GM19099 (cell line): ENCODE measurements around the gene ATP6V1E1.

ENCODE experiments used
- POLR2A ChIP-seq: IDR thresholded peaks from 3 replicates; pipeline ENCODE4 v1.6.1; 2011; ENCODE audit warnings: low read depth; ENCODE audit not compliant: insufficient read length; ENCODE audit errors: extremely low read depth

Gene ATP6V1E1

DNA sequence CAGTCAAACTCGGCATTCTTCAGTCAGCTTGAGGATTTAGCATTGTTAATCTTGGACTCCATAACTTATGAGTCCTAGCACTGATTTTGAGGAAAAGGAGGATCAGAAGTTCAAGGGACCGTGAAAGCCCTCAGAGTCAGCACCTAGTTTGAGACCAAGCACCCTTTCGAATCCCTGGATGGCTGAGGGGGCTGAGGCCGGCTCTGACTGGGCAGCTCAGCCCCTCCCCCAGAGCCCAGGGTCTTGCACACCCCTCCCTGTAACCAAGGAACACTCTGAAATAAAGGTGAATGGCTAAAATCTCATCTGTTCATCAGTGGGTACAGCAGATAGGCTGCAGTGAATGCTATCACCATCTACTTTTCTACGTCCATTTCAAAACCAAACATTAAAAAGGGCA is 38.0 kb downstream of the ATP6V1E1 start:
- no peak for TF ChIP-seq POLR2A

DNA sequence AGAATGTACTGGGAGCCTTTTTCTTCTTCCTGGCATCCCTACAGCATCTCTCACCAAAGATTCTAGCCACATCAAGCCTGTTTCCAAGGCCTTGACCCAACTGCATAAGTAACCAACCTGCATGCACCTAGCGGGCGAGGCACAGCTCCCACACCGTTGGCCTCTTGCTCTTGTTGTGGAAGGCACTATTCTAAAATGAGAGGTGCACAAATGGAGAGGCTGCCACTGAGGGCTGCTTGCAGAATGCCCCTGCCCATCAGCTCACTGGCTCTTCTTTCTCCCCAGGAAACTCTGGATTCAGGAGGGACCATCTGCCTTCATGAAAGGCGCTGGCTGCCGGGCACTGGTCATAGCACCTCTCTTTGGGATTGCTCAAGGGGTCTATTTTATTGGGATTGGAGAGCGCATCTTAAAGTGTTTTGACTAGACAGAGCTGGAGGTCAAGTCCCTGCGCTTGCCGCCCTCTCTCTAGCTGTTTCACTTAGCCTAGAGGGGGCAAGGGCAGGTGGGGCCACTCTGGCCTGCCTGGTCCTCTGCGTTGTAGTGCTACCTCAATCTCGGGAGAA is 38.7 kb downstream of the ATP6V1E1 start:
- no peak for TF ChIP-seq POLR2A

DNA sequence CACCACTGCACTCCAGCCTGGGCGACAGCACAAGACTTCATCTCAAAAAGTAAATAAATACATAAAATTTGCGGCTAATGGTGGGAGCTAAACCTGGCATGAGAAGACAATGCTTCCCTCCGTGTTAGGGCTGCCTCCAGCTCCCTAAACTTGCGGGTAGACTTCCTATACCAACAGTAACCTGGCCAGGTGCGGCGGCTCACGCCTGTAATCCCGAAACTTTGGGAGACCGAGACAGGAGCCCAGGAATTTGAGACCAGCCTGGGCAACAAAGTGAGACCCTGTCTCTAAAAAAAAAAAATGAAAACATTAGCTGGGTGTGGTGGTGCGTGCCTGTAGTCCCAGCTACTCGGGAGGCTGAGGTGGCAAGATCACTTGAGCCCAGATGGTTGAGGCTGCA is 39.9 kb downstream of the ATP6V1E1 start:
- TF ChIP-seq POLR2A = no peak

DNA sequence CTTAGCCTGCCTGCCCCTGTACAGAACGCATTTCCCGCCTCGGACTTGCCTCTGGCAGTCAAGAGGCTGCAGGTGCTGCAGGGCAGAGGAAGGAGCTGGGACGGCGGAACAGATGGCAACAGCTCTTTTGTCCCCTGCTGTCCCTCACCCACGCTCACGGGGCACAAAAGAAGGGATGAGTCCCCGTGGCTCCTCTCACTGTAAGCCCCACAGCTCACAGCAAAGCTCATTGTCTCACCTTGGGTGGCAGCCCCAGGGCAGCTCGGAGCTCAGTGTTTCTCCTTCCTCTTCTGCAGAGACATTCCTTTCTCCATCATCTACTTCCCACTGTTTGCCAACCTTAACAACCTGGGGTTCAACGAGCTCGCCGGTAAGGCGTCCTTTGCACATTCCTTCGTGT is 40.9 kb downstream of the ATP6V1E1 start:
- no peak for TF ChIP-seq POLR2A

DNA sequence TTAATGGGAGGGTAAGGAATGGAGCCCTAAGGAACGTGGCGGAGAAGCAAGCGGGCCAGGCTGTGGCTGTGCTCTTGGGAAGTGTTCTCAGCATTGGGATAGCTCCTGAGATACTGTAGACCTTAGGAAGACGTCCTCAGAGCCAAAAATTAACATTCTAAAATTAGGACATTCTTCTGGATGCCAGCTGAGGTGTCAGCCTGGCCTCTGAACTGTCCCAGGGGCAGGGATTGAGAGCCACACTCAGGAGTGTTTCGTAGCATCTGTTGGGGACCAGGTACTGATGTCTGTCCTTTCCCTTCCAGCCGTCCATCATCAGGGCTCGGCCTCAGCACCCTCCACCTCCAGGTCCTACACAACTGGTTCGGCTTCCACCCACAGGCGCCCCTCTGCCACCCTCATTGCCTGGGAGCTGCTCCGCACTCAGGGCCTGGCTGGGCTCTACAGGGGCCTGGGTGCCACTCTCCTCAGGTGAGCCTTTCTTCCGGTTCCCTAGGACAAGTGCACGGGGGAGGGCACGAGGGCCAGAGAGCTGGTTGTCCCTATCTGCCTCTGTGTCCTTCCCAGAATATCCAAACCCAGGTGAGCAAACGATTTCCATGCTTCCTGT is 41.6 kb downstream of the ATP6V1E1 start:
- no peak for TF ChIP-seq POLR2A

DNA sequence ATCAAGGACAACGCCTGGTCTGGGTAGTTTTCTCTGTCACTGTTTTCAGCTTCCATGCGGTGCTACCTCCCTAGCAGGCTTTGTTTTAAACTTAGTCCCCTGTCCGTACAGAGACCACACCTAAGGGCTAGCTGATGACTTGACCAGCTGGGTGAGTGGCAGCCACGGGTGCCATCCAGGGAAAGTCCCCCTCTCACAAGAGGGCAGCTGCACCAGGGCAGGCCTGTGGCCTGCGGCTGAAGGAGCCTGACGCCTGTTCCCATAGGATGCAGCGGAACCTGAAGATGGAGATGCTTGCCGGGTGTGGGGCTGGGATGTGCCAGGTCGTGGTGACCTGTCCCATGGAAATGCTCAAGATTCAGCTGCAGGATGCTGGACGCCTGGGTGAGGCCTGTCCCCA is 45.4 kb downstream of the ATP6V1E1 start:
- TF ChIP-seq POLR2A = no peak

DNA sequence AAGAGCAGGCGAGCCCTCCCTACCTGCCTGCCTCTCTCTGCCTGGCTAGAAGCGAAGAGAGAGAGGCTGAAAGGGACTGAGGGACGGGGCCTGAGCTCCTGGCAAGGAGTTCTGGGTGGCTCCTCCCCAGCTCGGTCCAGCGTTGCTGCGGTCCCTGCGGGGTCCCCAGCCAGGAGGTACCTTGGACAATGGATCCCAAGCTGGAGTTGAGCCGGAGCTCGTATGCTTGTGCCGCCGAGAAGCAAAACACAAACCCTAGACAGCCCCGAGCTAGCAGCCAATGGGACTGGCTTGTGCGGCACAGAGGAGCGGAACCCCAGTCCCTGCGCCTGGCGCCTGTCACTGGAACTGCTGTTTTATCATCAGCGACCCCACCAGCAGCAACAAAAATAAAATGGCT is 46.9 kb downstream of the ATP6V1E1 start:
- no peak for TF ChIP-seq POLR2A

DNA sequence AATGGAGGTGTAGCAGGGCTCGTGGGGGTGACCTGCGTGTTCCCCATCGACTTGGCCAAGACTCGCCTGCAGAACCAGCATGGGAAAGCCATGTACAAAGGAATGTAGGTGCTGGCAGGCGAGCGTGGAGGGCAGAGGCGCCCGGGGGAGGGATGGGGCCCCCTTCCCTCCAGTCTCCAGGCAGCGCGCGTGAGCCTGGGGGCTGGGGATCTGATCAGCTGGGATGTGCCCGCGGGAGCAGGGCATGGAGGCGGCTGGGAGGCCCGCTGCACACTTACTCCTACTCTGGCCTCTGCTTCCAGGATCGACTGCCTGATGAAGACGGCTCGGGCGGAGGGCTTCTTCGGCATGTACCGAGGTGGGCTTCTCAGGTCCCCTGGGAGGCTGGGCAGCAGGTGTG is 47.5 kb downstream of the ATP6V1E1 start:
- TF ChIP-seq POLR2A = no peak

DNA sequence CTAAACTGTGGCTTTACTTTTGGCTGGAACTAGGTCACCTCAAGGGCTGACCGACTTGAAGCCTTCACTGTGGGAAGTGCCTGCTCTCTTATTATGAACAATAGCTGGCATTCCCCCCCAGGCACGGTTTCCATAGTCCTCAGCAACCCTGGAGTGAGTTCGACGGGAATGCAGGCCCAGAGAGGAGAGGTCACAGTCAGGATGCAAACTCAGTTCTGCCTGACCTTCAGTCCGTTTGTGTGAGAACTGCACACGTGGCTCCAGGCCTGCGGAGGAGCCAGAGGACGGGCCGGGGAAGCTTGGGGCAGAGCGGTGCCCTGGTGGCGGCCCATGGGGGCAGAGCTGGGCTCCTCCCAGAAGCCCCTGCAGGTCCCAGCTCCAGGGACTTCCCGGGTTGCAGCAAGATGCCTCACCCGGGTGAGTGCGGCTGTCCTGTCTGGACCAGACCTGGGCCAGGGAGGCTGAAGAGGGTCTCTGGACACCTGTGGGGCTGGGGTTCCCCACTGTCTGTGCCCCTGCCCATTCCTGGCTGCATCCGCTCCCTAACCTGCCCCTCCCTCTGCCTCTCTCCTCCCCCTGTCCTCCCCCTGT is 48.0 kb downstream of the ATP6V1E1 start:
- no peak for TF ChIP-seq POLR2A

DNA sequence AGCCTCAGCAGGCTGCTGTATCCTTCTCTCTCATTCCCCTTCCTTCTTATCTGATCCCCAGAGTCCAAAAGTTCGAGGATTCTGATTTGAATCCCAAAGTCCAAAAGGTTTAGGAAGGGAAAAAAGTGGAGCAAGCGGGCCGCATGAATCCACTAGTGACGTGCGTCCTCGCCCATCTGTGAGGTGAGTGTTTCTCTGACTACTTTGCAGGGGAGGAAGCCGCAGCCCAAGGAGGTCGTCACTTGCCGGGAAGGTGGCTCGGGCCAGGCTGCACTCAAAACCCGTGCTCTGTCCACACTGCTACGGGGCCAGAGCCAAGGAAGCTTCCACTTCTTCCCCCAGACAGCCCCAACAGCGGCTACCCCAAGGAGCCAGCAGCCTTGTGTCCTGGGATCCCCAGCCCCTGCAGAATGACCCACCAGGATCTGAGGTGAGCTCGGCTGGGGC is 49.0 kb downstream of the ATP6V1E1 start:
- no peak for TF ChIP-seq POLR2A

DNA sequence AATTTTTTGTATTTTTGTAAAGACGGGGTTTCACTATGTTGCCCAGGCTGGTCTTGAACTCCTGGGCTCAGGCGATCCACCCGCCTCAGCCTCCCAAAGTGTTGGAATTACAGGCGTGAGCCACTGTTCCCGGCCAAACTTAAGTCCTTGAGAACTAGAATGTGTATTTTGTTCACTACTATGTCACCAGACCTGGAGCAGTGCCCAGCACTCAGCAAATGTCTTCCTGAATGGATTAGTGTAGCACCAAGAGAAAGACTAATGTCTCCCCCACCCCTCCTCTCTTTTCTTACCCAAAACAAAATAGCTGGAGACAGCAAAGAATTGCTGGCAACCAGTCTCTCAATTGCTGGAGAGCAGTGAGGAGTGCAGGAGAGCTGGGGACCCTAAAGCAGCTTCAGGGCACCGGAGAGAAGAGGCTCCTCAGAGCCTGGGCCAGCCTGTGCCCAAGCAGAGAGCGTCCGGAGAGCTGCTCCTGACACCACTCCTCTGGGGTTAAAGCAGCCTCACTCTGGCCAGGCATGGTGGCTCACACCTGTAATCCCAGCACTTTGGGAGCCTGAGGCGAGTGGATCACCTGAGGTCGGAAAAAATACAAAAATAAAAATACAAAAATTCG is 50.3 kb downstream of the ATP6V1E1 start:
- TF ChIP-seq POLR2A = no peak

DNA sequence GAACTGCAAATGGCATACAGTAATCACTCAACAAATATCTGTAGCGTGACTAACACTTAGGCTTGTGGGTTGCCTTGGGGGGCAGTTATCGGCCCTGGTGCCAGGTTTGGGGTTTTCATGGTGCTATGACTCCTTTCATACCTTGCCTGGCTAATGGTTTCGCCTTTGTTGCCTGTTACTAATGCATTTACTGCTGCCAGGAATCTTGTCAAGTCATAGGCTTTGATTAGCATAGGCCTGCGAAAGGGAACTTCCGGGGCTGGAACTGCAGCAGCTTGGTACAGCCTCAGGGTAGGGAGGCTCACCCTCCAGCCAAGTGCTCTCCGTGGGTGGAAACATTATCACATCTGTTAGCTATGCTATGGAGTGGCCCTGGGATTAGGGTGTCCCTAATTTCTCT is 52.1 kb downstream of the ATP6V1E1 start:
- TF ChIP-seq POLR2A = no peak

DNA sequence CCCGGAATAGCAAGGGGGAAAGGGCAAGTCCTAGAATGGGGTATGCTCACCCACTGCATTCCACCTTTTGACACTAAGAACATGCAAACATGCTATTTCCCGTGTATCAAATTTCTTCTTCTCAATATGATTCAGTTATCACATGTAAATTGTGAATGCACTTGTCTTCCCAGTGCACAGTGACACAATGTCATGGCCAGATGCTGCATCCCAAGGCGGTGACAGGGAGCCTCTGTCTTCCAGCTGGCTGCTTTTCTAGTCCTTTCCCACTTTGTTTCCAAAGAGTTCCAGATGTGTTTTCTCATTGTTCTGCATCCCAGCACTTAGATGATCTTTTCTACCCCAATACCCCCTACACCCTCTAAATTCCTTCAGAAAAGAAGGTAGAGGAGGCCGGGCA is 52.9 kb downstream of the ATP6V1E1 start:
- no peak for TF ChIP-seq POLR2A

DNA sequence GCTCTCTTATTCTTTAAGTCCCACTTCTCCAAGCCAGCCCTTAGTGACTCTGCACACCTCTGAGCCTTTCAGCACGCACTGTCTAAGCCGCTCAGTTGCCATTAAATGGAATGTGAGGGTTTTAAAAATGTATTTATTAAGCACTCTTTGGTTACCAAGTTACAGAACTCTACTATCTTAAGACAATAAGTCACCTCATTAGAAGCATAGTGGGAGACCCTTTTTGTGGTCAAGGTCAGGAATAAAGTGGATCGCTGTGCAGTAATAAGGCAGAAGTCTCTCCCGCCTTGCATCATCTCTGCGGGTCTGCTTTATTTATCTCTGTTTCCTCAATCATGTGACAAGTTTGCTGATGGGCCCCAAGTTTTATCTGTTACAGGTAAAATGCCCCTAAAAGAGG is 53.4 kb downstream of the ATP6V1E1 start:
- no peak for TF ChIP-seq POLR2A

DNA sequence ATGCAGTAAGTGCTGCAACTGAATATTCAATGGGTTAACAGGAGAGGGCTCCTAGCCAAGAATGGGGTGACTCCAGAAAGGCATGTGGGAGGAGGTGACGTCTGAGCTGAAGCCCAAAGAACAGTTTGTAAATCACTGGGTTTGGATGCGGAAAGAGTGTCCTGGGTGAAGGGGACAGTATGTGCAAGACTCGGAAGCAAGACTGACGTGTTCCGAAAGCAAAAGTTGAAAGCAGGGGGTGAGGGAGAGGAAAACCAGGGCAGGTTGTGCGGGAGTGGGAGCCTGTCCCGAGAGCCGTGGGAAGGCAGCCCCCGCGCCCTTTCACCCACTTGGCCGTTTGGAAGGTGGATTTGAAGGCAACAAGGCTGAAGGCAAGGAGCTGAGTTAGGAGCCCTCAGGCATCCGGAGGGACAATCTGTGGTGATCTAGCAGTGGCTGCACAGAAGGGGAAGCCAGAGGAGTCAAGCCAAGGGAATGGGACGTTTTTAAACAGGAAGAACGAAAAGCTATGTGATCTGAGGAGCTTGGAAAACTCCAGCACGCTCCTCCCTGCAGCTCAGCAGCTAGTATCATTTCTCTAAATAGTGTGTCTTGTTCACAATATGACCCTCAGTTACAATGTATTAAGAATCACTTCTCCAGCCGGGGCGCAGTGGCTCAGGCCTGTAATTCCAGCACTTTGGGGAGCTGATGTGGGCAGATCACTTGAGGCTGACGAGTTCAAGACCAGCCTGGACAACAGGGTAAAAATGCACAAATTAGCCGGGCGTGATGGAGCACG is 57.5 kb downstream of the ATP6V1E1 start:
- TF ChIP-seq POLR2A = no peak
